HL-60 (cell line): ENCODE results near the gene HSDL2.

Experiments
- DNase-seq, 2 experiments: peaks; one replicate each; pipeline ENCODE4 v3.0.0-alpha.2; 2010 to 2020; ENCODE audit warnings: low read depth in 1 of 2, low spot score in 1 of 2
- H3K27ac ChIP-seq: fragments of 250-450 bp; sonication (Bioruptor Pico); replicated peaks from 2 replicates; pipeline ENCODE4 v1.5.1; 2020; ENCODE audit warnings: mild to moderate bottlenecking, moderate library complexity
- H3K27me3 ChIP-seq: fragments of 250-450 bp; sonication (Bioruptor Pico); 2 replicates; pipeline ENCODE4 v1.5.1; 2021; ENCODE audit warnings: mild to moderate bottlenecking, moderate library complexity; ENCODE audit not compliant: insufficient read depth, poor library complexity, severe bottlenecking
- H3K4me3 ChIP-seq: replicated peaks from 2 replicates; pipeline ENCODE4 v1.5.1; 2011; ENCODE audit warnings: mild to moderate bottlenecking, control low read depth, low read length; ENCODE audit not compliant: insufficient read depth
- CTCF ChIP-seq: IDR thresholded peaks from one replicate; pipeline ENCODE4 v1.5.1; 2011; ENCODE audit warnings: low read length, control low read depth, inconsistent platforms; ENCODE audit not compliant: insufficient read depth
- GABPA ChIP-seq: IDR thresholded peaks from 2 replicates; pipeline ENCODE4 v1.6.1; 2012; ENCODE audit warnings: low read depth
- POLR2AphosphoS5 ChIP-seq: IDR thresholded peaks from 2 replicates; pipeline ENCODE4 v1.6.1; 2012; ENCODE audit warnings: low read depth
- REST ChIP-seq: IDR thresholded peaks from 2 replicates; pipeline ENCODE4 v1.6.1; 2012; ENCODE audit warnings: low read depth; ENCODE audit not compliant: insufficient replicate concordance
- SPI1 ChIP-seq: IDR thresholded peaks from 2 replicates; pipeline ENCODE4 v1.6.1; 2012; ENCODE audit warnings: low read depth, mild to moderate bottlenecking, borderline replicate concordance

Gene HSDL2

GRCh38 chr9:112487799-112488340 lies 108.0 kb downstream of the HSDL2 start:
- H3K27me3 ChIP-seq, result no peaks in the 10 kb centered on the region
- TF ChIP-seq GABPA (no peak), POLR2AphosphoS5 (no peak), SPI1 (no peak), REST (no peak)
- no peak for DNase-seq

DNA sequence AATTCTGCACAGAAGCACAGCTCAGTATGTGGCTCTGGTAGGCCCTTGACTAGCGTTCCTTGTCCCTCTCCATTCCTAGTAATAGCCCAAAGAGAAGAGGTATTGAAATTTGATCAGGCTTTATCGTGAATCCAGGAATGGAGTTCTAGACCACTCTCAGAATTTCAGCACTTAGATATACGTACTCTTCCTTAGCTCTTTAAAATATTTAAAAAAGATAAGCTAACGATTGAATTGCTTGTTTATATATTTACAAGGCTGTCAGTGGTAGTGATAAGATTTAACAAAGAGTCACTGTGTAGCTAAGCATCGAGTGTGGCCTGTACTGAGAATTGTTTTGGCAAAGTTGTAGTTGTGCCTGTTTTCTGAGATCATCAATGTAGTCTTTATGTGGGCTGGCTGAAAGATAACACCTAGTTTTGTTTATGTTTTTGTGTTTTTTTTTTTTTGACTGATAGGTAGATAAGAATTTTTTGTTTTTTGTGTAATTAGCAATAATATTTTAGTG lies 109.2 kb downstream of the HSDL2 start:
- TF ChIP-seq CTCF (no peak), POLR2AphosphoS5 (no peak), SPI1 (no peak), REST (no peak), GABPA (no peak)
- H3K4me3 ChIP-seq, result no peak overlapping the region
- H3K27ac ChIP-seq, result no peak overlapping the region

More at GRCh38 chr9:112487799-112488340, 108.0 kb downstream of the HSDL2 start:
- peak overlapping the region; percentile 8 for H3K27ac ChIP-seq
- H3K4me3 ChIP-seq, result peak overlapping the region; percentile 86

DNA sequence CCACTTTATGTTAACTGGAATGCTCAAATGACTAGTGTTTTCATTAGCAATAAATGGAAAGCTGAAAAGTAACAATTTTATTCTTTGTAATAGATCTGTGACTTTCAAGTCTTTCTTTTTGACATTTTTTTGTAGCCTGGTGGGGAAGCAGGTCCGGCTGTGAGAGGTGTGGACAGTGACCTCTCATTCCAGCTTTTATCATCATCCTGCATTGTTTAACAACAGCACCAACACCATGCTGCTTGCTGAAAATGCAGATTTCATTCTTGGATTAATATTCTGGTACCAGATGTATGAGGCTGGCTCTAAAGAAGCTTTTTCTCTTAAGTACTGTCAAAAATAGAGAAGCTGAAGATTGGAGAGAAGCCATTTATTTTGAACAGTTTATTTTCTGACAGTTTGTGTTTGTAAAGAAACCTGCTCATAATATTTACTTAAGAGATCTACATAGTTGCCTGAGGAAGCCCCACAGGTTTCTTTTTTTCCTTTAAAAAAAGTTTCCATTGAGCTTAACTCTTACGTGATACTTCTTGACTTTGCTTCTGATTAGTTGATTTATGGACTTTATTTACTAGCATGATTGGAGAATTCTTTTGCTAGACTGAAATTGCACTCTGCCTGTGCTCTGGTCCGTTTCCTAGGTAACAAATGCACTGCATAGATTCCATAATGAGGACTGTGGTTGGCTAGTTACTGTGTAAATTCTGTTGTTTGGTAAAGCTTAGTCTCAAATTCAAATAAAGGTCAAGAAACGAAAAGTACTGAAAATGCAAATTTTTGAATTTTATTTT lies 110.2 kb downstream of the HSDL2 start:
- TF ChIP-seq GABPA, result no peak
- TF ChIP-seq CTCF, result no peak
- DNase-seq, result no peak
- no peaks in the 10 kb centered on the region for H3K27me3 ChIP-seq
- no peak overlapping the region for H3K4me3 ChIP-seq
- H3K27ac ChIP-seq, result peak overlapping the region; percentile 26; the same call in 1 of the 2 replicates

More for the DNA sequence above, 109.2 kb downstream of the HSDL2 start:
- no peaks in the 10 kb centered on the region for H3K27me3 ChIP-seq
- DNase-seq, result no peak

DNA sequence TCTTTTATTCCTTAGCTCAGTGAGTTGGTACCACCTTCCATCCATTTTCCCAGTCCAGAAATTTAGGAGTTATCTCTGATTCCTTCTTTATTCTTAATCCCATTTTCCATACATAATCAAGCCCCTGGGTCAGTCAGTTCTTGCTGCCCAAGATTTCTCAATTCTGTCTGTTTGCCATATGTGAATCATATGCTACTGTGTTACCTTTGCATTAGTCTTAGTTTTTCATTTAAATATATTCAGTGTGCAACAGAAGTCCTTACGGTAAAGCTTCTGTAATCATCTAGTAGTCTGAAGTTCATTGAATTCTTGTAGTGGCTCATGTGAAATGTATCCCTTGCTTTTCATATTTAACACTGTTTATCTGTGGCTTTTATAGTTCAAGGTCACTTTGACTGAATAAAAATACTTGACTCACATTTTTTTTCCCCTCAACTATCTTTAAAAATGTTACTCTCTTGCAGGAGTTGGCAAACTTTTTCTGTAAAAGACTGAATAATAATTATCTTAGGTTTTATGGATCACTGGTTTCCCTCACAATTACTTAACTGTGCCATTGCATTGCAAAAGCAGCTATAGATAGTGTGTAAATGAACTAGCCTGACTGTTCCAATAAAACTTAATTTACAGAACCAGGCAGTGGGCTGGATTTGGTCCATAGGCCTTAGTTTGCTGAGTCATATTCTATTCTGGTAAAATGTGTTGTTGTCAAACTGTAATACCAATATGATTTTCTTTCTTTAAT lies 113.7 kb downstream of the HSDL2 start:
- Histone ChIP-seq H3K27me3 (no peaks in the 10 kb centered on the region), H3K4me3 (no peak overlapping the region), H3K27ac (peak overlapping the region; percentile 17; the same call in 1 of the 2 replicates)
- DNase-seq, result no peak
- TF ChIP-seq GABPA (no peak), CTCF (no peak), REST (no peak), POLR2AphosphoS5 (no peak), SPI1 (no peak)
